ENCODE data around the gene HIGD2A. TPM values are rescaled to one million over a fixed set of nuclear protein-coding genes. Genes with fewer than 3 reads are reported as not detected.

HIGD2A gene
- total and polyA plus RNA-seq, 2 of the 13 experiments (the other 11 are each of a cell fraction or from before 2014, with no cell fraction given), result 89.2 to 146 TPM

DNA sequence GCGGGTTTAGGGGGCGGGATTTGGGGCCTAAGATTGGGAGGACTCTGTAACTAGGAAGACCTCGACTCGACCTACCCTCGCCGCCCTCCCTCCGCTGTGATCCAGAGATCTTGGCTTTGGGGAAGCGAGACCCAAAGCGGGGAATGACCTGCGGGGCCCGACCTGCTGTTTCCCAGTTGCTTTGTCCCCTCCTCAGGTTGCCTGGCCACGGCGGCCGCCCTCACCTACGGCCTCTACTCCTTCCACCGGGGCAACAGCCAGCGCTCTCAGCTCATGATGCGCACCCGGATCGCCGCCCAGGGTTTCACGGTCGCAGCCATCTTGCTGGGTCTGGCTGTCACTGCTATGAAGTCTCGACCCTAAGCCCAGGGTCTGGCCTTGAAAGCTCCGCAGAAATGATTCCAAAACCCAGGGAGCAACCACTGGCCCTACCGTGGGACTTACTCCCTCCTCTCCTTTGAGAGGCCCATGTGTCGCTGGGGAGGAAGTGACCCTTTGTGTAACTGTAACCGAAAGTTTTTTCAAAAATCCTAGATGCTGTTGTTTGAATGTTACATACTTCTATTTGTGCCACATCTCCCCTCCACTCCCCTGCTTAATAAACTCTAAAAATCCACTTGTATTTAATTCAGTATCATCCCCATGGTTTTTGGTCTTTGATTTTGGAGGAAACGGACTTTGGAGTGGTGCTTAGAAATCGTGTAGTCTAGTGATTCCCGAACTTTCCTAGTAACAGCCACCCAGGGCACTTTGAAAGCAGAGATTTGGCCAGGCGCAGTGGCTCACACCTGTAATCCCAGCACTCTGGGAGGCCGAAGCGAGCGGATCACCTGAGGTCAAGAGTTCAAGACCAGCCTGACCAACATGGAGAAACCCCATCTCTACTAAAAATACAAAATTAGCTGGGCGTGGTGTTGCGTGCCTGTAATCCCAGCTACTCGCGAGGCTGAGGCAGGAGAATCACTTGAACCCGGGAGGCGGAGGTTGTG is 878 bp downstream of the HIGD2A start (continued):
- TF ChIP-seq, protein P1, sequence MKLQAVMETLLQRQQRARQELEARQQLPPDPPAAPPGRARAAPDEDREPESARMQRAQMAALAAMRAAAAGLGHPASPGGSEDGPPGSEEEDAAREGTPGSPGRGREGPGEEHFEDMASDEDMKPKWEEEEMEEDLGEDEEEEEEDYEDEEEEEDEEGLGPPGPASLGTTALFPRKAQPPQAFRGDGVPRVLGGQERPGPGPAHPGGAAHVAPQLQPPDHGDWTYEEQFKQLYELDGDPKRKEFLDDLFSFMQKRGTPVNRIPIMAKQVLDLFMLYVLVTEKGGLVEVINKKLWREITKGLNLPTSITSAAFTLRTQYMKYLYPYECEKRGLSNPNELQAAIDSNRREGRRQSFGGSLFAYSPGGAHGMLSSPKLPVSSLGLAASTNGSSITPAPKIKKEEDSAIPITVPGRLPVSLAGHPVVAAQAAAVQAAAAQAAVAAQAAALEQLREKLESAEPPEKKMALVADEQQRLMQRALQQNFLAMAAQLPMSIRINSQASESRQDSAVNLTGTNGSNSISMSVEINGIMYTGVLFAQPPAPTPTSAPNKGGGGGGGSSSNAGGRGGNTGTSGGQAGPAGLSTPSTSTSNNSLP (IDR thresholded peaks at IDR 0.05; ENCODE audit: low read depth, low read length), result 0 out of 2 replicates have a peak, but pooled peaks have one; percentile 4
- no peak for TF ChIP-seq FOXK1 (CRISPR knock-in tag; IDR thresholded peaks at IDR 0.05; ENCODE audit: borderline replicate concordance, low read depth)
- no peak for TF ChIP-seq TAF15 (IDR thresholded peaks at IDR 0.05; ENCODE audit: low read depth, low read length, poor library complexity, severe bottlenecking)
- TF ChIP-seq RBFOX2 (IDR thresholded peaks at IDR 0.05; ENCODE audit: low read depth, low read length), result peak; percentile 81
- peak; percentile 73; the same call in 1 of the 2 replicates for TF ChIP-seq PHF8 (CRISPR knock-in tag; IDR thresholded peaks at IDR 0.05)
- TF ChIP-seq YEATS4 (CRISPR knock-in tag; IDR thresholded peaks at IDR 0.05; ENCODE audit: borderline replicate concordance), result no peak
- TF ChIP-seq RFX3 (CRISPR knock-in tag; IDR thresholded peaks at IDR 0.05), result no peak
- TF ChIP-seq HDAC2 (CRISPR knock-in tag; IDR thresholded peaks at IDR 0.05), result no peak; the same call in 1 of the 2 replicates
- TF ChIP-seq, protein P2, sequence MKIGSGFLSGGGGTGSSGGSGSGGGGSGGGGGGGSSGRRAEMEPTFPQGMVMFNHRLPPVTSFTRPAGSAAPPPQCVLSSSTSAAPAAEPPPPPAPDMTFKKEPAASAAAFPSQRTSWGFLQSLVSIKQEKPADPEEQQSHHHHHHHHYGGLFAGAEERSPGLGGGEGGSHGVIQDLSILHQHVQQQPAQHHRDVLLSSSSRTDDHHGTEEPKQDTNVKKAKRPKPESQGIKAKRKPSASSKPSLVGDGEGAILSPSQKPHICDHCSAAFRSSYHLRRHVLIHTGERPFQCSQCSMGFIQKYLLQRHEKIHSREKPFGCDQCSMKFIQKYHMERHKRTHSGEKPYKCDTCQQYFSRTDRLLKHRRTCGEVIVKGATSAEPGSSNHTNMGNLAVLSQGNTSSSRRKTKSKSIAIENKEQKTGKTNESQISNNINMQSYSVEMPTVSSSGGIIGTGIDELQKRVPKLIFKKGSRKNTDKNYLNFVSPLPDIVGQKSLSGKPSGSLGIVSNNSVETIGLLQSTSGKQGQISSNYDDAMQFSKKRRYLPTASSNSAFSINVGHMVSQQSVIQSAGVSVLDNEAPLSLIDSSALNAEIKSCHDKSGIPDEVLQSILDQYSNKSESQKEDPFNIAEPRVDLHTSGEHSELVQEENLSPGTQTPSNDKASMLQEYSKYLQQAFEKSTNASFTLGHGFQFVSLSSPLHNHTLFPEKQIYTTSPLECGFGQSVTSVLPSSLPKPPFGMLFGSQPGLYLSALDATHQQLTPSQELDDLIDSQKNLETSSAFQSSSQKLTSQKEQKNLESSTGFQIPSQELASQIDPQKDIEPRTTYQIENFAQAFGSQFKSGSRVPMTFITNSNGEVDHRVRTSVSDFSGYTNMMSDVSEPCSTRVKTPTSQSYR (CRISPR knock-in tag; IDR thresholded peaks at IDR 0.05; ENCODE audit: borderline replicate concordance), result no peak
- no peak for TF ChIP-seq HDAC6 (IDR thresholded peaks at IDR 0.05; ENCODE audit: low read depth, low read length)
- TF ChIP-seq ZNF530 (CRISPR knock-in tag; IDR thresholded peaks at IDR 0.05; ENCODE audit: low read depth), result no peak
- TF ChIP-seq, protein P3, sequence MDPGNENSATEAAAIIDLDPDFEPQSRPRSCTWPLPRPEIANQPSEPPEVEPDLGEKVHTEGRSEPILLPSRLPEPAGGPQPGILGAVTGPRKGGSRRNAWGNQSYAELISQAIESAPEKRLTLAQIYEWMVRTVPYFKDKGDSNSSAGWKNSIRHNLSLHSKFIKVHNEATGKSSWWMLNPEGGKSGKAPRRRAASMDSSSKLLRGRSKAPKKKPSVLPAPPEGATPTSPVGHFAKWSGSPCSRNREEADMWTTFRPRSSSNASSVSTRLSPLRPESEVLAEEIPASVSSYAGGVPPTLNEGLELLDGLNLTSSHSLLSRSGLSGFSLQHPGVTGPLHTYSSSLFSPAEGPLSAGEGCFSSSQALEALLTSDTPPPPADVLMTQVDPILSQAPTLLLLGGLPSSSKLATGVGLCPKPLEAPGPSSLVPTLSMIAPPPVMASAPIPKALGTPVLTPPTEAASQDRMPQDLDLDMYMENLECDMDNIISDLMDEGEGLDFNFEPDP (CRISPR knock-in tag; conservative IDR thresholded peaks at IDR 0.05), result 0 out of 2 replicates have a peak, but pooled peaks have one; percentile 33
- TF ChIP-seq CCAR2 (optimal IDR thresholded peaks at IDR 0.05; ENCODE audit: low read depth, low read length), result no peak
- no peak for TF ChIP-seq JARID2 (CRISPR knock-in tag; IDR thresholded peaks at IDR 0.05; ENCODE audit: insufficient replicate concordance)
- TF ChIP-seq, protein P4, sequence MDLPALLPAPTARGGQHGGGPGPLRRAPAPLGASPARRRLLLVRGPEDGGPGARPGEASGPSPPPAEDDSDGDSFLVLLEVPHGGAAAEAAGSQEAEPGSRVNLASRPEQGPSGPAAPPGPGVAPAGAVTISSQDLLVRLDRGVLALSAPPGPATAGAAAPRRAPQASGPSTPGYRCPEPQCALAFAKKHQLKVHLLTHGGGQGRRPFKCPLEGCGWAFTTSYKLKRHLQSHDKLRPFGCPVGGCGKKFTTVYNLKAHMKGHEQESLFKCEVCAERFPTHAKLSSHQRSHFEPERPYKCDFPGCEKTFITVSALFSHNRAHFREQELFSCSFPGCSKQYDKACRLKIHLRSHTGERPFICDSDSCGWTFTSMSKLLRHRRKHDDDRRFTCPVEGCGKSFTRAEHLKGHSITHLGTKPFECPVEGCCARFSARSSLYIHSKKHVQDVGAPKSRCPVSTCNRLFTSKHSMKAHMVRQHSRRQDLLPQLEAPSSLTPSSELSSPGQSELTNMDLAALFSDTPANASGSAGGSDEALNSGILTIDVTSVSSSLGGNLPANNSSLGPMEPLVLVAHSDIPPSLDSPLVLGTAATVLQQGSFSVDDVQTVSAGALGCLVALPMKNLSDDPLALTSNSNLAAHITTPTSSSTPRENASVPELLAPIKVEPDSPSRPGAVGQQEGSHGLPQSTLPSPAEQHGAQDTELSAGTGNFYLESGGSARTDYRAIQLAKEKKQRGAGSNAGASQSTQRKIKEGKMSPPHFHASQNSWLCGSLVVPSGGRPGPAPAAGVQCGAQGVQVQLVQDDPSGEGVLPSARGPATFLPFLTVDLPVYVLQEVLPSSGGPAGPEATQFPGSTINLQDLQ (CRISPR knock-in tag; IDR thresholded peaks at IDR 0.05), result no peak; the same call in 1 of the 2 replicates
- TF ChIP-seq TOE1 (CRISPR knock-in tag; IDR thresholded peaks at IDR 0.05), result 0 out of 2 replicates have a peak, but pooled peaks have one; percentile 20
- no peak for TF ChIP-seq ZNF879 (CRISPR knock-in tag; IDR thresholded peaks at IDR 0.05)
- peak; percentile 55 for TF ChIP-seq SALL1 (CRISPR knock-in tag; IDR thresholded peaks at IDR 0.05)
- no peak for TF ChIP-seq ZNF619 (CRISPR knock-in tag; IDR thresholded peaks at IDR 0.05)
- TF ChIP-seq DNMT3B (CRISPR knock-in tag; conservative IDR thresholded peaks at IDR 0.05), result no peak

All from HepG2 (cell line).